Effector memory CD8-positive, alpha-beta T cell (primary cell): Measurements from ENCODE around the gene ZNF746.
"Not testable (repeated sequence)": the region's sequence is repeated elsewhere in the genome, so short reads cannot be mapped to it uniquely, and the experiment has no call there.

ENCODE experiments used
- ATAC-seq: fragments of 150-1000 bp; cut with Tn5 transposase; replicated peaks from 2 replicates; pipeline ENCODE4 v1.10.0; 2021; ENCODE audit warnings: mild to moderate bottlenecking, moderate library complexity
- DNase-seq, 3 experiments: peaks; one replicate each; pipeline ENCODE4 v3.0.0; 2021
- H3K27ac Mint-ChIP-seq, 2 donors: one replicate each; pipeline ENCODE4 v1.8.0; 2022; ENCODE audit warnings: mild to moderate bottlenecking in 2 of 2, mixed read lengths in 2 of 2, moderate library complexity in 2 of 2
- H3K27me3 Mint-ChIP-seq, 2 donors: one replicate each; pipeline ENCODE4 v1.8.0; 2022; ENCODE audit warnings: mixed read lengths in 2 of 2
- H3K36me3 Mint-ChIP-seq: one replicate; pipeline ENCODE4 v1.8.0; 2022; ENCODE audit warnings: mild to moderate bottlenecking, moderate library complexity, mixed read lengths; ENCODE audit not compliant: insufficient read depth
- H3K4me1 Mint-ChIP-seq, 2 donors: one replicate each; pipeline ENCODE4 v1.8.0; 2022; ENCODE audit warnings: low read depth in 2 of 2, mixed read lengths in 2 of 2
- H3K4me3 Mint-ChIP-seq, 2 donors: one replicate each; pipeline ENCODE4 v1.8.0; 2022; ENCODE audit warnings: mild to moderate bottlenecking in 2 of 2, mixed read lengths in 2 of 2, moderate library complexity in 2 of 2
- H3K9me3 Mint-ChIP-seq, 2 donors: one replicate each; pipeline ENCODE4 v1.8.0; 2022; ENCODE audit warnings: mixed read lengths in 2 of 2

ZNF746 gene

GRCh38 chr7:149459540-149460452 lies 37.8 kb downstream of the ZNF746 start:
- Mint-ChIP-seq H3K36me3 (peaks cover 12% of the 10 kb centered on the region), H3K27ac (no peak overlapping the region), H3K27me3 (peaks cover 7 to 8% of the 10 kb centered on the region in 2 donors), H3K4me1 (peaks cover 11 to 15% of the 10 kb centered on the region in 2 donors), H3K9me3 (no peaks in the 10 kb centered on the region), H3K4me3 (peak overlapping the region; percentile 77 to 83)
- ATAC-seq = peak; percentile 38
- DNase-seq = no peak

GRCh38 chr7:149459201-149459539 lies 38.4 kb downstream of the ZNF746 start:
- H3K4me1 Mint-ChIP-seq = peaks cover 11 to 15% of the 10 kb centered on the region in 2 donors
- no peaks in the 10 kb centered on the region for H3K9me3 Mint-ChIP-seq
- DNase-seq (no peak), ATAC-seq (no peak)
- H3K27ac Mint-ChIP-seq = no peak overlapping the region
- H3K27me3 Mint-ChIP-seq = peaks cover under 1 to 2% of the 10 kb centered on the region in 2 donors
- H3K4me3 Mint-ChIP-seq = peak overlapping the region; percentile 49 to 70
- H3K36me3 Mint-ChIP-seq = peaks cover 13% of the 10 kb centered on the region

- Mint-ChIP-seq H3K27me3 (no peaks in the 10 kb centered on the region), H3K36me3 (peaks cover 18% of the 10 kb centered on the region), H3K9me3 (no peaks in the 10 kb centered on the region), H3K4me1 (peaks cover 11 to 18% of the 10 kb centered on the region in 2 donors), H3K4me3 (peak overlapping the region; percentile 49 to 70), H3K27ac (peak overlapping the region in 1 of 2 donors; percentile 46)
- ATAC-seq = no peak
- no peak for DNase-seq
Measured at GRCh38 chr7:149458235-149458634, 39.4 kb downstream of the ZNF746 start.

GRCh38 chr7:149457766-149458165 lies 39.8 kb downstream of the ZNF746 start:
- Mint-ChIP-seq H3K27me3 (no peaks in the 10 kb centered on the region), H3K4me3 (no peak overlapping the region)

GRCh38 chr7:149456506-149457421 lies 40.8 kb downstream of the ZNF746 start:
- peak overlapping the region in 1 of 2 donors; percentile 63 for H3K27ac Mint-ChIP-seq
- H3K27me3 Mint-ChIP-seq = no peaks in the 10 kb centered on the region
- H3K9me3 Mint-ChIP-seq = no peaks in the 10 kb centered on the region
- ATAC-seq = no peak
- peaks cover 25% of the 10 kb centered on the region for H3K36me3 Mint-ChIP-seq
- no peak overlapping the region for H3K4me3 Mint-ChIP-seq
- DNase-seq = no peak
- peaks cover 11 to 18% of the 10 kb centered on the region in 2 donors for H3K4me1 Mint-ChIP-seq

More at GRCh38 chr7:149457766-149458165, 39.8 kb downstream of the ZNF746 start:
- Mint-ChIP-seq H3K27ac (no peak overlapping the region), H3K9me3 (no peaks in the 10 kb centered on the region), H3K4me1 (peaks cover 11 to 18% of the 10 kb centered on the region in 2 donors), H3K36me3 (peaks cover 18% of the 10 kb centered on the region)
- ATAC-seq = no peak
- no peak for DNase-seq

- DNase-seq = no peak
- H3K27ac Mint-ChIP-seq = no peak overlapping the region
- H3K27me3 Mint-ChIP-seq = no peaks in the 10 kb centered on the region
- no peak for ATAC-seq
- peaks cover 11 to 13% of the 10 kb centered on the region in 2 donors for H3K4me1 Mint-ChIP-seq
- peaks cover 36% of the 10 kb centered on the region for H3K36me3 Mint-ChIP-seq
- no peaks in the 10 kb centered on the region for H3K9me3 Mint-ChIP-seq
- no peak overlapping the region for H3K4me3 Mint-ChIP-seq
Measured at GRCh38 chr7:149455175-149455950, 42.2 kb downstream of the ZNF746 start.

GRCh38 chr7:149454750-149455149 lies 42.9 kb downstream of the ZNF746 start:
- no peaks in the 10 kb centered on the region for H3K9me3 Mint-ChIP-seq
- no peak for ATAC-seq
- peaks cover 11 to 13% of the 10 kb centered on the region in 2 donors for H3K4me1 Mint-ChIP-seq
- no peaks in the 10 kb centered on the region for H3K27me3 Mint-ChIP-seq
- no peak overlapping the region for H3K4me3 Mint-ChIP-seq
- H3K27ac Mint-ChIP-seq = no peak overlapping the region
- H3K36me3 Mint-ChIP-seq = peaks cover 42% of the 10 kb centered on the region
- no peak for DNase-seq

GRCh38 chr7:149454006-149454405 lies 43.6 kb downstream of the ZNF746 start:
- Mint-ChIP-seq H3K27me3 (no peaks in the 10 kb centered on the region), H3K27ac (no peak overlapping the region), H3K4me1 (peaks cover 11 to 12% of the 10 kb centered on the region in 2 donors), H3K9me3 (no peaks in the 10 kb centered on the region), H3K4me3 (no peak overlapping the region), H3K36me3 (peaks cover 46% of the 10 kb centered on the region)
- no peak for DNase-seq
- no peak for ATAC-seq

GRCh38 chr7:149450821-149451220 lies 46.8 kb downstream of the ZNF746 start:
- Mint-ChIP-seq H3K27me3 (no peaks in the 10 kb centered on the region), H3K36me3 (peaks cover 68% of the 10 kb centered on the region), H3K4me3 (no peak overlapping the region), H3K27ac (peak overlapping the region in 1 of 2 donors; percentile 22), H3K4me1 (peaks cover 2 to 16% of the 10 kb centered on the region in 2 donors), H3K9me3 (no peaks in the 10 kb centered on the region)
- no peak for DNase-seq
- ATAC-seq = no peak

- no peaks in the 10 kb centered on the region for H3K9me3 Mint-ChIP-seq
- H3K36me3 Mint-ChIP-seq = peaks cover 71% of the 10 kb centered on the region
- no peak for DNase-seq
Measured at GRCh38 chr7:149449897-149450296, 47.7 kb downstream of the ZNF746 start.

GRCh38 chr7:149448961-149449360 lies 48.6 kb downstream of the ZNF746 start:
- ATAC-seq (no peak), DNase-seq (no peak)
- Mint-ChIP-seq H3K27me3 (no peaks in the 10 kb centered on the region), H3K36me3 (peaks cover 76% of the 10 kb centered on the region), H3K4me3 (no peak overlapping the region), H3K4me1 (peaks cover 2 to 20% of the 10 kb centered on the region in 2 donors), H3K9me3 (no peaks in the 10 kb centered on the region), H3K27ac (no peak overlapping the region)

More at GRCh38 chr7:149449897-149450296, 47.7 kb downstream of the ZNF746 start:
- H3K27me3 Mint-ChIP-seq = no peaks in the 10 kb centered on the region
- no peak for ATAC-seq
- H3K4me1 Mint-ChIP-seq = peaks cover 2 to 16% of the 10 kb centered on the region in 2 donors
- no peak overlapping the region for H3K27ac Mint-ChIP-seq
- no peak overlapping the region for H3K4me3 Mint-ChIP-seq

GRCh38 chr7:149446026-149446425 lies 51.6 kb downstream of the ZNF746 start:
- DNase-seq, H3K27me3 Mint-ChIP-seq, ATAC-seq, H3K9me3 Mint-ChIP-seq, H3K4me3 Mint-ChIP-seq: not testable (repeated sequence)
- H3K4me1 Mint-ChIP-seq = peaks cover under 1 to 23% of the 10 kb centered on the region in 2 donors
- peaks cover 61% of the 10 kb centered on the region for H3K36me3 Mint-ChIP-seq
- peak overlapping the region in 1 of 2 donors; percentile 26 for H3K27ac Mint-ChIP-seq

- peaks cover 49% of the 10 kb centered on the region for H3K36me3 Mint-ChIP-seq
- no peak overlapping the region for H3K4me3 Mint-ChIP-seq
- H3K27me3 Mint-ChIP-seq = no peaks in the 10 kb centered on the region
- peaks cover 8 to 33% of the 10 kb centered on the region in 2 donors for H3K4me1 Mint-ChIP-seq
- ATAC-seq (no peak), DNase-seq (no peak)
- no peak overlapping the region for H3K27ac Mint-ChIP-seq
- no peaks in the 10 kb centered on the region for H3K9me3 Mint-ChIP-seq
Measured at GRCh38 chr7:149444287-149444686, 53.3 kb downstream of the ZNF746 start.
